Suprapubic skin (tissue), 4 donors: ENCODE results near the gene GMPR. TPM values are rescaled to one million over a fixed set of nuclear protein-coding genes. Genes with fewer than 3 reads are reported as not detected.
A peak's percentile ranks its signal among the peaks of the same experiment; 100 is the strongest.

Source experiments
- DNase-seq, 2 donors: peaks; one replicate each; pipeline ENCODE4 v3.0.0-alpha.2; 2019; ENCODE audit warnings: low spot score in 2 of 2
- H3K27ac ChIP-seq: fragments of 200-600 bp; sonication (generic); one replicate; pipeline ENCODE4 v1.5.1; 2019
- H3K27me3 ChIP-seq: fragments of 200-600 bp; sonication (generic); one replicate; pipeline ENCODE4 v1.5.1; 2019
- H3K36me3 ChIP-seq: fragments of 200-600 bp; sonication (generic); one replicate; pipeline ENCODE4 v1.5.1; 2019
- H3K4me1 ChIP-seq: fragments of 200-600 bp; sonication (generic); one replicate; pipeline ENCODE4 v1.5.1; 2019
- H3K4me3 ChIP-seq: fragments of 200-600 bp; sonication (generic); one replicate; pipeline ENCODE4 v1.5.1; 2019; ENCODE audit warnings: mild to moderate bottlenecking
- H3K9me3 ChIP-seq: fragments of 200-600 bp; sonication (generic); one replicate; pipeline ENCODE4 v1.5.1; 2019
- CTCF ChIP-seq, 2 donors: fragments of 200-600 bp in 1 of 2; fragments of 450-650 bp in 1 of 2; sonication (generic) in 1 of 2; IDR thresholded peaks; one replicate each; pipeline ENCODE4 v1.5.1; 2016 to 2019; ENCODE audit warnings: antibody characterized with exemption in 2 of 2, mild to moderate bottlenecking in 1 of 2, moderate library complexity in 1 of 2
- EP300 ChIP-seq: sonication (generic); formaldehyde crosslinking; IDR thresholded peaks from one replicate; pipeline ENCODE4 v1.6.1; 2017; ENCODE audit warnings: antibody characterized with exemption
- POLR2A ChIP-seq, 2 donors: fragments of 450-650 bp; IDR thresholded peaks; one replicate each; pipeline ENCODE4 v1.6.1; 2017; ENCODE audit warnings: antibody characterized with exemption in 2 of 2, mild to moderate bottlenecking in 2 of 2, moderate library complexity in 2 of 2
- POLR2AphosphoS5 ChIP-seq, 3 donors: sonication (generic); formaldehyde crosslinking; IDR thresholded peaks; one replicate each; pipeline ENCODE4 v1.6.1; 2017; ENCODE audit warnings: antibody characterized with exemption in 3 of 3
- WGBS: methylation state at CpG from one replicate; pipeline ENCODE4 v1.1.5; 2018; 5-methylcytosine and 5-hydroxymethylcytosine counted together
- total RNA-seq, 4 donors: library from RNA; depleted of rRNA; stranded (reverse); fragments of >200 nt; gene quantifications; one replicate each; pipeline ENCODE4 v1.1.0, GENCODE V29; 2016

The GMPR gene
- total RNA-seq, 4 donors from 2014 or later = 4.9 to 16.4 (median 12.9) TPM

DNA sequence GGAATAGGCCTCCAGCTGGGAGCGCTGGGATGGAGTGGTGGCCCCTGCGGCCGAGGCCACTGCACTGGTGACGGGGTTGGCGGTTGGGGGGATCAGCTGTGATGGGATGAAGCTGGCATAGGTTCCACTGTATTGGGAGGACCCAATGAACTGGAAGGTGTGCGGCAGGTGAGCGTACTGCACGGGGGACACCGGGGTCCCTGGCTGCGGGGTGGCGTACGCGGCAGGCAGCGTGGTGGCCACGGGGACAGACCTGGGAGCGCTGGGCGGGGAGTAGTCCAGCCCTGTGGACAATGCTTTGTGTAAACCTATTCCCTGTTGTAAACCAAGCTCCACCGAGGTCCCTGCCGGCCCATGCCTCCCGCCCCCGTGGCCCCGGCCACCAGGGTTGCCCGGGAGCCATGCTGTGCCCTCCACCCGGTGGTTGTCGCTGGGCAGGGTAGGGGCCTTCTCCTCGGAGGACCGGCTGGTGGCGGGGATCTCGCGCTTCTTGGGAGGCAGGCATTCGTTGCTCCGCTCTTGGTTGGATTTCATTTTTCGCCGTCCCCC lies 89.5 kb downstream of the GMPR start:
- Histone ChIP-seq H3K27me3 (no peaks in the 10 kb centered on the region), H3K9me3 (no peaks in the 10 kb centered on the region), H3K27ac (no peak overlapping the region), H3K36me3 (peaks cover 25% of the 10 kb centered on the region), H3K4me1 (peaks cover 22% of the 10 kb centered on the region), H3K4me3 (no peak overlapping the region)
- no peak for DNase-seq
- no peak for TF ChIP-seq EP300
- TF ChIP-seq POLR2A (IDR thresholded peaks at IDR 0.05) = no peak
- no peak for TF ChIP-seq CTCF (IDR thresholded peaks at IDR 0.05)
- 97% methylated on average over 32 of the region's 34 CpGs for WGBS

DNA sequence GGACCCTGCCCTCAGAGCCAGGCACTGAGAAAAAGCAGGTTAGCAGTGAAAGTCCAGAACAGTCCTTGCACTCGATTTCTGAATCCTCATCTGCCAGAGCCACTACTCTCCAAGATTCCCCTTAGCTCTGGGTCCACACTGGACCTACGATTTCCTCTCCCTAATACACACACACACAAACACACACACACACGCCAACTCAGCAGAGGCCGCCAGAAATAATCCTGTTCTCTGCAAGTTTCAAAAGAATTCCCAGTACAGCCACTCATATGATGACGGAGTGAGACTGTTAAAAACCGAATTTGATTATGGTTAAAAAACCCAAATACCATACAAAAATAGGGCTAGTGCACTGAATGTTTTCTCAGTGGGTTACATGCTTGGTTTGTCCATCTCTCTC lies 90.8 kb downstream of the GMPR start:
- 83% methylated on average over 6 of the region's 6 CpGs for WGBS
- TF ChIP-seq POLR2AphosphoS5 (IDR thresholded peaks at IDR 0.05) (no peak), CTCF (IDR thresholded peaks at IDR 0.05) (no peak), EP300 (no peak), POLR2A (IDR thresholded peaks at IDR 0.05) (no peak)

DNA sequence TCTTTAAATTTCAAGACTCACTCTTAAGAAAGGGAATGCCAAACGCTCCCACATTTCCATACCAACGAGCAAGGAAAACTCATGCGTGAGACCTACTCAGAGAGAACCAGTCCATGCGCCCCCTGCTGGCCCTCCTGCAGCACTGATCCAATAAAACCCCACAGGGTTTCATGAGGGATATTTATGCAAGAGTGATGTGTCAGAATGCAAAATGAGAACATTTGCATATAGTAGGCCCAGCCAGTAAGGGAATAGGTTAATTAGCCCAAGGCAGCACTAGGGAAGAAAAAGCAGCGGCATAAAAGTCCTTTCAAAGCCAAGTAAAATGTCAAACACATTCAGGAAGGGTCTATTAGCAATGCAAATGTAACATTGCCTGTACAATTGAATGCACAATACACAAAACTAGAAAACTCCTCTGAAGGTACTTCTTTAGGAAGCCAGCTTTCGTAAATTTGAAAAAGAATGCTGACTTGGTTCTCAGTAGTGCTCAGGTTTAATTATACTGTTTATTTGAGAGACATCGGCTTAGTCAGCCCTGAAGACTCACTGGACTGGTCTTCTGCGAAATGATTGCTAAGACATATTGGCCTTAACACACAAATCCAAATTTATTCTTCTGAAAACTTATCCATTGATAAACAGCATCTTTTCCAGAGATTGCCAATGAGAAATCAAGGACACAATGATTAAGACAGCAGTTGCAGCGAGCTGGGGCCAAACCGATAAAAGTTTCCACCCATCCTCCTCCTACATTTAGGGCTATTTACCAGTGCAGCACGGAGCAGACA lies 93.2 kb downstream of the GMPR start:
- peak overlapping the region; percentile 51 for H3K27ac ChIP-seq
- peaks cover 16% of the 10 kb centered on the region for H3K36me3 ChIP-seq
- DNase-seq = peak in 1 of 2 donors; percentile 75
- H3K9me3 ChIP-seq = no peaks in the 10 kb centered on the region
- no peaks in the 10 kb centered on the region for H3K27me3 ChIP-seq
- 18% methylated on average over 11 of the region's 11 CpGs for WGBS
- peak overlapping the region; percentile 13 for H3K4me3 ChIP-seq
- H3K4me1 ChIP-seq = peaks cover 51% of the 10 kb centered on the region
- no peak for TF ChIP-seq POLR2AphosphoS5 (IDR thresholded peaks at IDR 0.05)
- TF ChIP-seq EP300 = no peak
- no peak for TF ChIP-seq POLR2A (IDR thresholded peaks at IDR 0.05)
- peak; percentile 88 to 91 for TF ChIP-seq CTCF (IDR thresholded peaks at IDR 0.05)

More for the DNA sequence above, 90.8 kb downstream of the GMPR start:
- Histone ChIP-seq H3K36me3 (peaks cover 25% of the 10 kb centered on the region), H3K27ac (no peak overlapping the region), H3K27me3 (no peaks in the 10 kb centered on the region), H3K9me3 (no peaks in the 10 kb centered on the region), H3K4me3 (no peak overlapping the region), H3K4me1 (peaks cover 28% of the 10 kb centered on the region)
- peak in 1 of 2 donors; percentile 22 for DNase-seq

GRCh38 chr6:16332175-16332542 lies 93.8 kb downstream of the GMPR start:
- TF ChIP-seq POLR2AphosphoS5 (IDR thresholded peaks at IDR 0.05) (no peak), POLR2A (IDR thresholded peaks at IDR 0.05) (no peak), CTCF (IDR thresholded peaks at IDR 0.05) (peak; percentile 87 to 96), EP300 (no peak)
- peak overlapping the region; percentile 13 for H3K4me3 ChIP-seq
- H3K4me1 ChIP-seq = peaks cover 57% of the 10 kb centered on the region
- 8% methylated on average over 7 of the region's 7 CpGs for WGBS
- no peaks in the 10 kb centered on the region for H3K9me3 ChIP-seq
- H3K27ac ChIP-seq = peak overlapping the region; percentile 51
- DNase-seq = peak; percentile 89 to 91
- H3K27me3 ChIP-seq = no peaks in the 10 kb centered on the region
- H3K36me3 ChIP-seq = peaks cover 10% of the 10 kb centered on the region

- Histone ChIP-seq H3K36me3 (no peaks in the 10 kb centered on the region), H3K9me3 (no peaks in the 10 kb centered on the region), H3K4me3 (no peak overlapping the region), H3K4me1 (peaks cover 71% of the 10 kb centered on the region), H3K27ac (no peak overlapping the region), H3K27me3 (no peaks in the 10 kb centered on the region)
- DNase-seq = no peak
- WGBS = 50% methylated on average over 3 of the region's 3 CpGs
- TF ChIP-seq CTCF (IDR thresholded peaks at IDR 0.05) (no peak), EP300 (no peak), POLR2AphosphoS5 (IDR thresholded peaks at IDR 0.05) (no peak), POLR2A (IDR thresholded peaks at IDR 0.05) (no peak)
These were observed 95.2 kb downstream of the GMPR start for GRCh38 chr6:16333580-16333979.
